GM19468 (cell line): ENCODE results near the gene GNG14.
A peak's percentile ranks its signal among the peaks of the same experiment; 100 is the strongest.
"Not testable (repeated sequence)": the region's sequence is repeated elsewhere in the genome, so short reads cannot be mapped to it uniquely, and the experiment has no call there.

ENCODE experiments used
- ATAC-seq: cut with Tn5 transposase; IDR thresholded peaks from one replicate; pipeline ENCODE4 v1.9.1; 2021; ENCODE audit warnings: mild to moderate bottlenecking, moderate library complexity, moderate number of reproducible peaks; ENCODE audit not compliant: unreplicated experiment; ENCODE audit errors: extremely low read depth

GNG14 gene

DNA sequence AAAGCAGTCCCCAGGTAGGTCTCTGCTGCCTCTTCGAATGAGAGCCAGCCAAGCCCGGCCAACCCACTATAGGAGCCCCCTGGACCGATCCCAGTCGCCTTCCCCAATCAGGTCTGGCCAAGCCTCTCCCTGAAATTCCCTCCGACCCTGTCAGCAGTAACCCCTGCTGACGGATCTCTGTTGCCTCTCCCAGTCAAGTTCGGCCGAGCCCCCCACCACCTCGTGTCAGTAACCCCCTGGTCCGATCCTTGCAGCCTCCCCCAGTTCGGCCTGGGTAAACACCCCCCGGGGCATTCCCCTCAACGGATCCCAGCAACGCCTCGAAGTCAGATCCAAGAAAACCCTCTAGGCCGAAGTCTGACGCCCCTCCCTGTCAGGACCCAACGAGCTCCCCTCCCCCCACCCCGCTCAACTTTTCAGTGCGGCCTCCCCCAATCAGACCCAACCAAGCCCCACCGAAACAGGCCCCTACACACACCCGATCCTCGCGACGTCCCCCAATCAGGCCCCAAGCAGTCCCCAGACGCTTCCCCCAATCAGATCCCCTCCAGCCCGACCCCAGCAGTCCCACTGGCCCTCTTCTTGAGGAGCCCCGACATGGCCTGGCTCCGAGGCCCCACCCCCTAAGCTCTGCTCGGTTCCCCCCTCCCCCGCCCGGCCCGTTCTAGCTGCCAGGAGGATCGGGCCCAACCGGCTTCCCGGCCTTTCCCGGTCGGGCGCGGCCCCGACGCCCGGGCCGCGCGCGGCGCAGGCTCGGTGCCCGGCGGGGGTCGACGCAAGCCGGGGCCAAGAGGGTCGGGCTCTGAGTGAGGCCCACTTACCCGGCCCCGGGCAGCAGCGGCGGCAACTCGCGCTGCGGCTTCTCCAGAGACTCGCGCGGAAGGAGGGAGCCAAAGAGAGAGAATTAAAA, 34.1 kb downstream of the GNG14 start:
- ATAC-seq, result no peak

DNA sequence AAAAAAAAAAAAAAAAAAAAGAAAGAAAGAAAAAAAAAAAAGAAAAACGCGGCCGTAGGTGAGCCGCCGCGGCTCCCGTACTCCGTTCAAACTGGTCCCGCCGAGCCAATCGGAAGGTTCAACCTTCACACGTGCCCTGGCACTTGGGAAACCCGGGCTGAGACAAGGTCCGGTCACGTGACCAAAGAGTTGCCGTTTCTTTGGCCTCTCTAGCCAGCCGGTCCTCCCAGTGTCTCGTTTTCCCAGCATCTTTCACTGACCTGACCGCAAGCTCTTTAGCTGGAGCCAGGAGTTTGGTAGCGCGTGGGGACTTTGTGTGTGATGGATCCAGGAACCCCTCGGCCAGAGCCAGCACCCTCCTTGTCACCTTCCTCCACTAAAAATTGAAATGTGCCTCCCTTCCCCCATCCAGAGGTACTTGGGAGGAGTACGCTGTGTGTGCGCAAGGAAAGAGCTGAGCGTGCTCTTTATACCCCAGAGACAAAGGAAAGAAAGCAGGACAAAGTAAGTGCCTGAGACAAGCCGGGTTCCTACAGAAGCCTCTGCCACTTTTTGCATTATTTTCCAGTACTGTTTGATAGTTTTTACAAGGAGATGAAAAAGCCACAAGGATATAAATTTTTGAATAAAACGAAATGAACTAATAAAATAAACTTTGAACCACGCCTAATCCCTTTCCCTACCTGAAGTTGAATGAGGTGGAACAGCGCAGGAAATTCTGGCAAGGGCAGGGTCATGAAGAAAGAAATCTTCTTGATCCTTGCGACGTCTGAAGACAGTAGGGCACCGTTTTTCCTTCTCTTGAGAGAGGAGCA, 35.0 kb downstream of the GNG14 start:
- peak; percentile 60 for ATAC-seq

DNA sequence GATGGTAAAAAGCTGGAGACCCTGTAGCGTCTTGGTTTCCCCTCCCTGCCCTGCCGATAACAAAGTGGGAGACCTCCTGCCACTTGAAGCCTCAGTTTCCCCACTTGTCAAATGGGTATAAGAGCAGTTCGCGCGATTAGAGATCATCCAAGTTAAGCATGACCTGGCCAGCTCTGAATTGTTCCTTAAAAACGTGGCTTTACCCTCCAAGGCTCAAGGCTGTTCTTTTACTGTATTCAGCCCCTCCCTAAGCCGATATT, 35.5 kb downstream of the GNG14 start:
- no peak for ATAC-seq

DNA sequence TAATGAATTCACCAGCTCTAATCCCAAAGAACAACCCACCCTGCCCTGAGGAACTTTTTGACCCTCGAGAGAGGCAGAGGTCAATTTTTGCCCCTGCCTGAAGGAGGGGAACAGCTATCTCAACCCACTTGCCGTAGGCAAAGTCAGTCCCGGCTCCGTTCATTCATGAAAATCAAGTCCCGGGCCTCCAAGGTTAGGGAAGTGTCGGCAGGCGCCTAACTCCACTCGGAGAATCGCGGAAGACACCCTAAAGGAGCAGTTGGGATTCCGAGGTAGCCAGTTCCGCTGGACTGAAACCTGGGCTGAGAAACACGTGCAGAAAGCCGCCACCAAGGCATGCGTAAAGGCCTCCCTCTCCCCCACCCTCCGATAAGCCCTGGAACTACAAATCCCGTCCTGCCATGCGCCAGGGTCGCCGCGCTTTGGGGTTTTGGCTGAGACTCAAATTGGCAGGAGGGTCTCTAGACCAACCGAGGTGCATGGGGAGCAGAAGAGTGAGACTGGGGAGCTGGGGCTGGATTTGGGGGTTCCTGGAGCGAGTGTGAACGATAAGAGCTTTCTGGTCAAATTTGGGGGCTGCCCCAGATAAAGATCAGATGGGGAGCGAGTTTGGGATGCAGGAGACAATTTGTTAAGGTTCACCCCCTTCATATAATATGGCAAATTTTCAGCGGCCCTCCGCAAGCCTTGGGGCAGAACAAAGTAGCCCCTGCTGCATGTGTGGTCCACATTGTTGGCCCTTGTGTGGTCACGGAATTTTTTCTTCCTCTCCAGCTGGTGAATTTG, 36.0 kb downstream of the GNG14 start, which contains the start of gene TNPO2:
TNPO2 (minus strand) TSS at position 292 of the 786 bp plus-strand sequence. CDS start 2,955 bp downstream, outside the sequence.
- ATAC-seq, result no peak

DNA sequence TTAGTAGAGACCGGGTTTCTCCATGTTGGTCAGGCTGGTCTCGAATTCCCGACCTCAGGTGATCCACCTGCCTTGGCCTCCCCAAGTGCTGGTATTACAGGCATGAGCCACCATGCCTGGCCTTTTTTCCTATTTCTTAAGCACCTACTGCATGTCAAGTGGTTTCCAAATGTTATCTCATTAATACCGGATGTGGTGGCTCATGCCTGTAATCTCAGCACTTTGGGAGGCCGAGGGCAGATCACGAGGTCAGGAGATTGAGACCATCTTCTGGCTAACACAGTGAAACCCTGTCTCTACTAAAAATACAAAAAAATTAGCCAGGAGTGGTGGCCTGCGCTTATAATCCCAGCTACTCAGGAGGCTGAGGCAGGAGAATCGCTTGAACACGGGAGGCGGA, 37.8 kb downstream of the GNG14 start:
- not testable (repeated sequence) for ATAC-seq

DNA sequence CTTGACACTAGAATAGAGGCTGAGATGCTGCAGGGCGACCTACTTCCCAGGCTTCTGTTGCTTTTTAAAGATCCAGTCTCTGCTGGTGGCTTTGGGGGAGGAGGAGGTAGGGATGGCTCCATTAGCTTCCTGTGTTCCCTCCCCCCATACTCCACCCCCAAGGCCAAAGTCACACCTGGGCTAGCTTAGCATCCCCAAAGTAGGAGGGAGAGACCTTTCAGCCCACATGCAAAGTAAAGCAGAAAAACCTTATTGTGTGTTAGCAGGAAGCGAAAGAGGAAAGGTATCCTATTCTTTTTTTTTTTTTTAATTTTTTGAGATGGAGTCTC, 39.2 kb downstream of the GNG14 start:
- ATAC-seq, result no peak

DNA sequence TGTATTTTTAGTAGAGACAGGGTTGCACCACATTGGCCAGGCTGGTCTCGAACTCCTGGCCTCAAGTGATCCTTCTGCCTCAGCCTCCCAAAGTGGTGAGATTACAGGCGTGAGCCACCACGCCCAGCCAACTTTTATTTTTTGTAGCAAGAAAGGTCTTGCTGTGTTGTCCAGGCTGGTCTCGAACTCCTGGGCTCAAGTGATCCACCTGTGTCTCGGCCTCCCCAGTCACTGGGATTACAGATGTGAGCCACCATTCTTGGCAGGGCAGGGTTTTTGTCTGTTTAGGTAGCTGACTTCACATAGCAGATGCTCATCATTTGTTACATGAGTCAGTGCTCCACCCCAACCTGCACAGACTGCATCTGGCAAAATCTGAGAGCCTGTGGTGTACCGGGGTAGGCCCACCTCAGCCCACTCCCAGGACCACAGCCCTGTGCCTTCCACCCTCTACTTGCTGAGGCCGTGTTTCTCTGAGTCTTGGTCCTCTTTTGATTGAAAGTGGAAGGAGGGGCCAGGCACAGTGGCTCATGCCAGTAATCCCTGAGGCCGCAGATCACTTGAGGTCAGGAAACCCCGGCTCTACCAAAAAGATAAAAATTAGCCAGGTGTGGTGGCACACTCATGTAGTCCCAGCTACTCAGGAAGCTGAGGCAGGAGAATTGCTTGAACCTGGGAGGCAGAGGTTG, 40.1 kb downstream of the GNG14 start:
- no peak for ATAC-seq

DNA sequence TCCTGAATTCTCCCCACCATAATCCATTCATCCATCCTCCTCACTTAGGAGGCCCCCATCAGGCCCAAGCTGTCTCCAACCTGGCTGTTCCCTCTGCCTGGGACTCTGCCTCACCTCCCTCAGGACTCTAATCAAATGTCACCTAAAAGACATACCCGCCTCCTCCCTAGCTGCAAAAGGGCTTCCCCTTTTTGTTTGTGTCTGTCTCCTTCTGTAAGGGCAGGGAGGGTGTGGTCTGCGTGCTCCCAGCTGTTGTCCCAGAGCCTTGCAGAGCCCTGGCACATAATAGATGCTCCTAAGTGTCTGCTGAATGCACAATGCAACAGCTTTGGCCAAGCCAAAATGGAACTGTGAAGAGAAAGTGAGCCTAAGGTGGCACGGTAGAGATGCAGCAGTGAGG, 42.3 kb downstream of the GNG14 start:
- no peak for ATAC-seq

DNA sequence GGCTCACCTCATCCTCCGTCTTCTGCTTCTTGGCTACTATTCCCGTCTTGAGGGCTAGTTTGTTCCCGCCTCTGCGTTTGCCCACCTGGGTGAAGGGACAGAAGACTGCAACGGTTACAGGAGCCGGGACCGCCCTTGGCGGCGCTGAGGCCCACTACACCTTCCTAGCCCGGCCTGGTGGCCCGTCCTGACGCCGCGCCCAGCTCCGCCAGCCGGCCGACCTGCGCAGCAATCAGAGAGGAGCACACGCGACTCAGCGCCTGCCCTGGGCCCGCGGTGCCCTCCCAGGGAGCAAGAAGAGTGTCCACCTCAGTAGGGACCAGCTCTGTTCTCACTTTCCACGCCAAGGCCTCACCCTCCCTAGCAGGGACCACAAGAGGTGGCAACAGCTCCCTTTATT, 43.5 kb downstream of the GNG14 start:
- no peak for ATAC-seq

DNA sequence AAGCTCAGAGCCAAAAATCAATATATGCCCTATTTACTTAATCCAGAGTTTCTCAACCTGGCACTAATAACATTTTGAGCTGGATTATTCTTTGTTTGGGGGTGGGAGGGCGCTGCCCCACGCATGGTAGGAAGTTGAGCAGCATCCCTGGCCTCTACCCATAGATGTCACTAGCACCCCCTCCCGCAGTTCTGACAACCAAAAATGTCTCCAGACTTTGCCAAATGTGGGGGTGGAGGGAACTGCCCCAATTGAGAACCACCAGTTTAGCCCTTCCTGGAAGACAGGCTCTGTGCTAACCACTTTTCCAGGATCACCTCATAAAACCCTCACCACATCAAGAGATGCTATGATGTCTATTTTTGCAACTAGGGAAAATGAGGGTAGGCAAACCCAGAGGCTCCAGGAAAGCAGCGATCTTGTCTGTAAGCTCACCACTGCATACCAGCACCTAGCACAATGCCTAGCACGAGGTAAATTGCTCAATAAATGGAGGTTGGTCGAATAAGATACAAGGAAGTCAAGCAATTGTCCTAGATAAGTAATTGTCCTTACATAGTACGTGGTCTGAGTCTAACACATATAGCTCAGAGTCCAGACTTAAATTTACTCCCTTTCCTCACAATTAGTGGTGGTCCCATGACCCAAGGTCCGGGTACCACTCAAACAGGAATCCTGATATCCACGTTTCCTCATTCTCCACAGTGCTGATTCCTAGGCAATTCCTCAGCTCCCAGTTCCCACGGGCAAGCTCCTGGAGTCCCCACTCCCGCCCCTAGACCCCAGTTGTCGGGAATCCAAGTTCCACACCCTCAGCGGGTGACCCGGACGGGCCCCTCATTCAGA, 45.8 kb downstream of the GNG14 start:
- no peak for ATAC-seq

DNA sequence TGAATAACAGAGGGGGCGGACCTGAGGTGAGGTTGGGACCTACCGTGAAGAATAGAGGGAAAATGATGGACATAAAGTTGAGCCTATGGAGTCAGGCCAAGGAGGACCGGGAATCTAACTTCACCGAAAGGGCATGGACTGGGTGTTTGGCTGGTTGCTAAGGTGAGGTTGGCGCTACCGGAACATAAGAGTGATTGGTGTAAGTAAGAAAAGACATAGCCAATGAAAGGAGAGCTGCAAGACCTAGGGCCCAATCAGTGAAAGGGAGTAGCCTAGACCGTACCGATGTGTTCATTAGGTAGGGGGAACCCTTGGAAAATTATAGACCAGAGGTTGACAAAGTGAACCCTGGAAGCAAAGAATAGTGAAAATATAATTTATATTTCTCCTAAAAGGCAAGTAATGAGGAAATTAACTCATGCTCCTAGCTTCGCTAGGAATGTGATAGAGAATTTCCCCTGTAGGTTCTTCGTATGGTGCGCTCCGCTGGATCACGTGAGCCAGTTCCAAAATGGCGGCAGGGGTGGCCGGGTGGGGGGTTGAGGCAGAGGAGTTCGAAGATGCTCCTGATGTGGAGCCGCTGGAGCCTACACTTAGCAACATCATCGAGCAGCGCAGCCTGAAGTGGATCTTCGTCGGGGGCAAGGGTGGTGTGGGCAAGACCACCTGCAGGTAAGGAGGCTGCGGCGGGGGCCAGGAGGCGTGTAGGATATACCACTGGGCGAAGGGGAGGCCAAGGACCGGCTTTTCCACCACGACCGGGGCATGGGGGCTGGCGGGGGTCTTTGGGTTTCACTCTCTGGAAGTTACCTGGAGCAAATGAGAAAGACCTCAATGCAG, 49.4 kb downstream of the GNG14 start, which contains the start of gene GET3:
GET3 (plus strand) TSS at position 503 of the 840 bp plus-strand sequence; CDS start at position 512, 9 bp downstream.
- ATAC-seq, result peak; percentile 53

DNA sequence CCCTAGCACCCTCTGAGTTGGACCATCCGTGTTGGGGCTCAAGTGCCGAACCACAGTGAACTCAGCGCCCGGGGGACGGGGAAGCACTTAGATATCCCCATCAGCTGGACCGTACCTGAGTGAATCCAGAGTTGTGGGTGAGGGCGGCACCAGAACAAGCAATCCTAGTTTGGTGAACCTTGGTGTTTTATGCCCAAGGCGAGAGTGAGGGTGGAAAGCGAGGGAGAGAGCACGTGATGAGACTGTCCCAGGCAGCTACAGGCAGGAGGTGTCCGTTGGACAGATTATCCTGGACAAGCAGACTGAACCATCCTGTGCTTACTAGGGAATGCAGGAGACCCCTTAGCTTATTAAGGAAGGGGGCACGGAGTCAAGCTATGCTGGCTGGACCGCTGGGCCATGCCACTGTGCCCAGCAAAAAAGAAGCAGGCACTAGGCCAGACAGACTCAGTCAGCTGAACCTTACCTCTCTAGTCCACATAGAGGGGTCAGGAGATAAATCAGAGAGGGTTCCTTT, 50.1 kb downstream of the GNG14 start:
- no peak for ATAC-seq
